GM21717 (cell line): ENCODE data around the gene RYR3.

Experiments
- ATAC-seq: cut with Tn5 transposase; IDR thresholded peaks from one replicate; pipeline ENCODE4 v1.9.1; 2021; ENCODE audit warnings: mild to moderate bottlenecking, moderate library complexity; ENCODE audit not compliant: unreplicated experiment

Gene RYR3

GRCh38 chr15:33494306-33494705 lies 183.5 kb downstream of the RYR3 start:
- no peak for ATAC-seq

- ATAC-seq = no peak
Observed at GRCh38 chr15:33500432-33501195, 189.8 kb downstream of the RYR3 start.

GRCh38 chr15:33503681-33504080 lies 192.9 kb downstream of the RYR3 start:
- no peak for ATAC-seq

- ATAC-seq = no peak
Observed at GRCh38 chr15:33506781-33507296, 196.1 kb downstream of the RYR3 start.

- no peak for ATAC-seq
Observed at GRCh38 chr15:33508703-33509102, 197.9 kb downstream of the RYR3 start.

GRCh38 chr15:33515121-33515520 lies 204.4 kb downstream of the RYR3 start:
- no peak for ATAC-seq

- no peak for ATAC-seq
Observed at GRCh38 chr15:33516563-33516962, 205.8 kb downstream of the RYR3 start.

GRCh38 chr15:33517944-33518343 lies 207.2 kb downstream of the RYR3 start:
- ATAC-seq = no peak

- no peak for ATAC-seq
Observed at GRCh38 chr15:33518421-33518820, 207.7 kb downstream of the RYR3 start.

- ATAC-seq = no peak
Observed at GRCh38 chr15:33524274-33524673, 213.5 kb downstream of the RYR3 start.

- ATAC-seq = no peak
Observed at GRCh38 chr15:33526532-33526931, 215.8 kb downstream of the RYR3 start.

GRCh38 chr15:33533197-33533596 lies 222.4 kb downstream of the RYR3 start:
- no peak for ATAC-seq

- no peak for ATAC-seq
Observed at GRCh38 chr15:33534642-33535041, 223.9 kb downstream of the RYR3 start.

- ATAC-seq = no peak
Observed at GRCh38 chr15:33535135-33535534, 224.4 kb downstream of the RYR3 start.

- no peak for ATAC-seq
Observed at GRCh38 chr15:33539825-33540573, 229.2 kb downstream of the RYR3 start.

- no peak for ATAC-seq
Observed at GRCh38 chr15:33543957-33544356, 233.2 kb downstream of the RYR3 start.

GRCh38 chr15:33545866-33546265 lies 235.1 kb downstream of the RYR3 start:
- no peak for ATAC-seq

GRCh38 chr15:33547876-33548275 lies 237.1 kb downstream of the RYR3 start:
- no peak for ATAC-seq

GRCh38 chr15:33551860-33552259 lies 241.1 kb downstream of the RYR3 start:
- no peak for ATAC-seq

GRCh38 chr15:33553157-33553556 lies 242.4 kb downstream of the RYR3 start:
- ATAC-seq = no peak

- ATAC-seq = no peak
Observed at GRCh38 chr15:33559207-33559890, 248.6 kb downstream of the RYR3 start.

GRCh38 chr15:33561407-33561806 lies 250.6 kb downstream of the RYR3 start:
- no peak for ATAC-seq
